ENCODE results near the gene HNRNPA3.

HNRNPA3 gene

GRCh38 chr2:177241711-177242120, 29.1 kb downstream of the HNRNPA3 start:
- no peaks in the 10 kb centered on the region for H3K27me3 ChIP-seq (ENCODE audit: control insufficient read depth, low read length)
- peaks cover 30% of the 10 kb centered on the region for H3K36me3 ChIP-seq (ENCODE audit: control insufficient read depth, low read length)
- H3K27ac ChIP-seq (ENCODE audit: low read depth, low read length) = no peak overlapping the region
- peaks cover 43% of the 10 kb centered on the region for H3K4me1 ChIP-seq (ENCODE audit: control insufficient read depth, low read length)
- peaks cover 52% of the 10 kb centered on the region; the same call in 1 of the 2 replicates for H4K20me1 ChIP-seq (ENCODE audit: control insufficient read depth, insufficient read depth, low read depth, low read length)
- TF ChIP-seq CTCF (IDR thresholded peaks at IDR 0.05; ENCODE audit: low read depth, low read length, poor library complexity, severe bottlenecking) (no peak), EZH2phosphoT487 (IDR thresholded peaks at IDR 0.05; ENCODE audit: borderline replicate concordance, low read length) (no peak)
- H3F3A ChIP-seq (ENCODE audit: control insufficient read depth, insufficient read depth) = no peaks in the 10 kb centered on the region
- peak overlapping the region; percentile 22; the same call in 1 of the 2 replicates for H3K4me2 ChIP-seq (ENCODE audit: low read length)
- peaks cover 99% of the 10 kb centered on the region for H3K79me2 ChIP-seq (ENCODE audit: control insufficient read depth, low read length)
- H3K4me3 ChIP-seq (ENCODE audit: low read length) = no peak overlapping the region
- no peaks in the 10 kb centered on the region for H3K9me3 ChIP-seq (ENCODE audit: control insufficient read depth, insufficient read depth, low read length)
- no peaks in the 10 kb centered on the region for H3K9me2 ChIP-seq (replicated peaks; ENCODE audit: control insufficient read depth, low read length)

- Histone ChIP-seq H3K79me2 (ENCODE audit: control insufficient read depth, low read length) (peaks cover 99% of the 10 kb centered on the region), H3K4me3 (ENCODE audit: low read length) (no peak overlapping the region), H3F3A (ENCODE audit: control insufficient read depth, insufficient read depth) (no peaks in the 10 kb centered on the region), H4K20me1 (ENCODE audit: control insufficient read depth, insufficient read depth, low read depth, low read length) (peaks cover 52% of the 10 kb centered on the region; the same call in 1 of the 2 replicates), H3K9me2 (replicated peaks; ENCODE audit: control insufficient read depth, low read length) (no peaks in the 10 kb centered on the region), H3K4me1 (ENCODE audit: control insufficient read depth, low read length) (peaks cover 43% of the 10 kb centered on the region), H3K27ac (ENCODE audit: low read depth, low read length) (no peak overlapping the region), H3K27me3 (ENCODE audit: control insufficient read depth, low read length) (no peaks in the 10 kb centered on the region), H3K9me3 (ENCODE audit: control insufficient read depth, insufficient read depth, low read length) (no peaks in the 10 kb centered on the region), H3K36me3 (ENCODE audit: control insufficient read depth, low read length) (peaks cover 30% of the 10 kb centered on the region), H3K4me2 (ENCODE audit: low read length) (peak overlapping the region; percentile 23; the same call in 1 of the 2 replicates)
- TF ChIP-seq EZH2phosphoT487 (IDR thresholded peaks at IDR 0.05; ENCODE audit: borderline replicate concordance, low read length) = no peak
- TF ChIP-seq CTCF (IDR thresholded peaks at IDR 0.05; ENCODE audit: low read depth, low read length, poor library complexity, severe bottlenecking) = no peak
Measured at GRCh38 chr2:177242121-177242987, 29.8 kb downstream of the HNRNPA3 start.

GRCh38 chr2:177243073-177243472, 30.5 kb downstream of the HNRNPA3 start:
- Histone ChIP-seq H3K4me1 (ENCODE audit: control insufficient read depth, low read length) (peaks cover 43% of the 10 kb centered on the region), H3K9me3 (ENCODE audit: control insufficient read depth, insufficient read depth, low read length) (no peaks in the 10 kb centered on the region), H3K27me3 (ENCODE audit: control insufficient read depth, low read length) (no peaks in the 10 kb centered on the region), H3K27ac (ENCODE audit: low read depth, low read length) (no peak overlapping the region), H3K9me2 (replicated peaks; ENCODE audit: control insufficient read depth, low read length) (no peaks in the 10 kb centered on the region), H3K4me3 (ENCODE audit: low read length) (no peak overlapping the region), H3K36me3 (ENCODE audit: control insufficient read depth, low read length) (peaks cover 26% of the 10 kb centered on the region), H4K20me1 (ENCODE audit: control insufficient read depth, insufficient read depth, low read depth, low read length) (peaks cover 50% of the 10 kb centered on the region; the same call in 1 of the 2 replicates), H3K79me2 (ENCODE audit: control insufficient read depth, low read length) (peaks cover 99% of the 10 kb centered on the region), H3F3A (ENCODE audit: control insufficient read depth, insufficient read depth) (no peaks in the 10 kb centered on the region), H3K4me2 (ENCODE audit: low read length) (peak overlapping the region; percentile 23; the same call in 1 of the 2 replicates)
- TF ChIP-seq CTCF (IDR thresholded peaks at IDR 0.05; ENCODE audit: low read depth, low read length, poor library complexity, severe bottlenecking) (no peak), EZH2phosphoT487 (IDR thresholded peaks at IDR 0.05; ENCODE audit: borderline replicate concordance, low read length) (no peak)
